Glutamatergic neuron (in vitro differentiated cells): Measurements from ENCODE around the gene ZNF831. TPM values are rescaled to one million over a fixed set of nuclear protein-coding genes. Genes with fewer than 3 reads are reported as not detected.

Source experiments
- DNase-seq: peaks from one replicate; pipeline ENCODE4 v3.0.0; 2022
- H3K27ac Mint-ChIP-seq: one replicate; pipeline ENCODE4 v1.8.0; 2020; ENCODE audit warnings: mild to moderate bottlenecking, mixed read lengths, inconsistent platforms; ENCODE audit not compliant: unreplicated experiment
- H3K27me3 Mint-ChIP-seq: one replicate; pipeline ENCODE4 v1.8.0; 2020; ENCODE audit warnings: mild to moderate bottlenecking, moderate library complexity, mixed read lengths, inconsistent platforms; ENCODE audit not compliant: unreplicated experiment
- H3K36me3 Mint-ChIP-seq: one replicate; pipeline ENCODE4 v1.8.0; 2020; ENCODE audit warnings: mild to moderate bottlenecking, mixed read lengths, inconsistent platforms; ENCODE audit not compliant: unreplicated experiment
- H3K4me1 Mint-ChIP-seq: one replicate; pipeline ENCODE4 v1.8.0; 2020; ENCODE audit warnings: mild to moderate bottlenecking, low read depth, mixed read lengths, inconsistent platforms; ENCODE audit not compliant: unreplicated experiment
- H3K4me3 Mint-ChIP-seq: one replicate; pipeline ENCODE4 v1.8.0; 2020; ENCODE audit warnings: mild to moderate bottlenecking, mixed read lengths, inconsistent platforms; ENCODE audit not compliant: unreplicated experiment
- H3K9me3 Mint-ChIP-seq: one replicate; pipeline ENCODE4 v1.8.0; 2020; ENCODE audit warnings: mild to moderate bottlenecking, moderate library complexity, mixed read lengths, inconsistent platforms; ENCODE audit not compliant: unreplicated experiment
- total RNA-seq: library from RNA; stranded (reverse); fragmentation: NEBNext Ultra II Directional; extraction: Animal tissue kit (Norgen Biotek cat#: 25700); gene quantifications from one replicate; pipeline ENCODE4 v1.2.1, GENCODE V29; 2021; ENCODE audit not compliant: unreplicated experiment
- TF ChIP-seq, protein P1 (sequence below): fragments of 200-600 bp; sonication (generic); IDR thresholded peaks from one replicate; pipeline ENCODE4 v1.5.0; 2021; ENCODE audit not compliant: partially characterized antibody, unreplicated experiment

The ZNF831 gene
- total RNA-seq, 1 donor from 2014 or later = not detected

DNA sequence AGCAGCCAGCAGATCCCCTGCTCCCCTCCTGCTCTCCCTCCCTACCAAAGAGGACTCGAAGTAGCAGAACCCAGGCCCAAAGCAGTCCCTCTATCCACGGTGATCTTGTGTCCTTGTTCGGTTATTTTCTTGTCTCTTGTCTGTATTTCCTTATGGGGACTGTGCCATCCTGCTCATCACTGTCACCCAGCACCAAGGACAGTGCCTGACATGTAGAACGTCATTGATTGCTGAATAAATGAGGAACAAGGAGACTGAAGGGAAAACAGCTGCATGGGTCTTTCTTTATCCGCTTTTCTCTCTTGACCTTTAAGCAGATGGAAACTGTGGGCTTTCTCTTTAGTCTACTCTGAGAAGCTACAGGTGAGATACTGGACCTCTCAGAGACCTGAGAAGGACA is 29.4 kb upstream of the ZNF831 start:
- H3K4me1 Mint-ChIP-seq = no peaks in the 10 kb centered on the region
- peaks cover 1% of the 10 kb centered on the region for H3K9me3 Mint-ChIP-seq
- TF ChIP-seq, protein P1, sequence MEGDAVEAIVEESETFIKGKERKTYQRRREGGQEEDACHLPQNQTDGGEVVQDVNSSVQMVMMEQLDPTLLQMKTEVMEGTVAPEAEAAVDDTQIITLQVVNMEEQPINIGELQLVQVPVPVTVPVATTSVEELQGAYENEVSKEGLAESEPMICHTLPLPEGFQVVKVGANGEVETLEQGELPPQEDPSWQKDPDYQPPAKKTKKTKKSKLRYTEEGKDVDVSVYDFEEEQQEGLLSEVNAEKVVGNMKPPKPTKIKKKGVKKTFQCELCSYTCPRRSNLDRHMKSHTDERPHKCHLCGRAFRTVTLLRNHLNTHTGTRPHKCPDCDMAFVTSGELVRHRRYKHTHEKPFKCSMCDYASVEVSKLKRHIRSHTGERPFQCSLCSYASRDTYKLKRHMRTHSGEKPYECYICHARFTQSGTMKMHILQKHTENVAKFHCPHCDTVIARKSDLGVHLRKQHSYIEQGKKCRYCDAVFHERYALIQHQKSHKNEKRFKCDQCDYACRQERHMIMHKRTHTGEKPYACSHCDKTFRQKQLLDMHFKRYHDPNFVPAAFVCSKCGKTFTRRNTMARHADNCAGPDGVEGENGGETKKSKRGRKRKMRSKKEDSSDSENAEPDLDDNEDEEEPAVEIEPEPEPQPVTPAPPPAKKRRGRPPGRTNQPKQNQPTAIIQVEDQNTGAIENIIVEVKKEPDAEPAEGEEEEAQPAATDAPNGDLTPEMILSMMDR = no peak
- peaks cover 4% of the 10 kb centered on the region for H3K36me3 Mint-ChIP-seq
- H3K27ac Mint-ChIP-seq = no peak overlapping the region
- DNase-seq = no peak
- H3K27me3 Mint-ChIP-seq = peaks cover 4% of the 10 kb centered on the region
- H3K4me3 Mint-ChIP-seq = no peak overlapping the region

DNA sequence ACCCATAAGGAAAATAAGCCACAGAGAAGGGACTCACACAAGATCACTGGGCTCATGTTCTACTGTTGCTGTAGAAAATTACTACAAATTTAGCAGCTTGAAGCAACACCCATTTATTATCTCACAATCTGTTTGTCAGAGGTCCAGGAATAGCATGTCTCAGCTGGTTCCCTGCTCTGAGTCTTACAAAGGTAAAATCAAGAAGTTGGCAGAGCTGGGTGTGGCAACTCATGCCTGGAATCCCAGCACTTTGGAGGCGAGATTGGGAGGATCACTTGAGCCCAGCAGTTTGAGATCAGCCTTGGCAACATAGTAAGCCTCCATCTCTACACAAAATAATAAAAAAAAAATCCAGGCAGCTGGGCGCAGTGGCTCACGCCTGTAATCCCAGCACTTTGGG is 28.5 kb upstream of the ZNF831 start:
- Mint-ChIP-seq H3K4me3 (no peak overlapping the region), H3K9me3 (peaks cover 1% of the 10 kb centered on the region), H3K36me3 (peaks cover 4% of the 10 kb centered on the region), H3K27me3 (peaks cover 4% of the 10 kb centered on the region), H3K4me1 (no peaks in the 10 kb centered on the region), H3K27ac (no peak overlapping the region)
- TF ChIP-seq, protein P1 = no peak
- no peak for DNase-seq

DNA sequence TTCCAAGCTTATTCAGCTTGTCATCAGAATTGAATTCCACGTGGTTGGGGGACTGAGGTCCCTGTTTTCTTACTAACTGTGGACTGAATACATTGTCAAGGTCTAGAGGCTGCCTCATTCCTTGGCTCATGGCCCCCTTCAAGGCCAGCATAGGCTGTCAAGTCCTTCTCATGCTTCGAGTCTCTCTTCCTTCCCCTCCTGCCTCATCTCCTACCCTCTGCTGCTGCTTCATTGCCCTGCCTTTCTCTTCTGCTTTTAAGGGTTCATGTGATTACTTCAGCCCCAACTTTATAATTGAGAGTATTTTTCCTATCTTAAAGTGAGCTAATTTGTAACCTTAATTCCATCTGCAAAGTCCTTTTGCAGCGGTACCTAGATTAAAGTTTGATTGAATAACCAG is 27.6 kb upstream of the ZNF831 start:
- Mint-ChIP-seq H3K36me3 (peaks cover 4% of the 10 kb centered on the region), H3K9me3 (peaks cover 1% of the 10 kb centered on the region), H3K4me1 (no peaks in the 10 kb centered on the region), H3K4me3 (no peak overlapping the region), H3K27ac (no peak overlapping the region), H3K27me3 (peaks cover 4% of the 10 kb centered on the region)
- TF ChIP-seq, protein P1 = no peak
- no peak for DNase-seq

- Mint-ChIP-seq H3K36me3 (peaks cover 4% of the 10 kb centered on the region), H3K9me3 (peaks cover 1% of the 10 kb centered on the region), H3K4me3 (no peak overlapping the region), H3K27ac (no peak overlapping the region), H3K4me1 (no peaks in the 10 kb centered on the region), H3K27me3 (peaks cover 4% of the 10 kb centered on the region)
- no peak for DNase-seq
- TF ChIP-seq, protein P1 = no peak
Observed at GRCh38 chr20:59137532-59137931, 26.1 kb upstream of the ZNF831 start.

GRCh38 chr20:59138114-59138748 is 25.4 kb upstream of the ZNF831 start:
- TF ChIP-seq, protein P1 = no peak
- H3K36me3 Mint-ChIP-seq = peaks cover 4% of the 10 kb centered on the region
- H3K4me1 Mint-ChIP-seq = no peaks in the 10 kb centered on the region
- H3K27ac Mint-ChIP-seq = no peak overlapping the region
- peaks cover 4% of the 10 kb centered on the region for H3K27me3 Mint-ChIP-seq
- H3K9me3 Mint-ChIP-seq = peaks cover 1% of the 10 kb centered on the region
- no peak overlapping the region for H3K4me3 Mint-ChIP-seq
- DNase-seq = no peak
